HepG2 (cell line): ENCODE measurements around the gene SMARCD1. TPM values are rescaled to one million over a fixed set of nuclear protein-coding genes. Genes with fewer than 3 reads are reported as not detected.

ENCODE experiments used
- CBX1 ChIP-seq: IDR thresholded peaks from one replicate; pipeline ENCODE4 v1.6.1; 2016; ENCODE audit warnings: antibody characterized with exemption, low read depth
- EHMT2 ChIP-seq: fragments of 200-600 bp; sonication (generic); IDR thresholded peaks from 2 replicates; pipeline ENCODE4 v1.7.0; 2017; ENCODE audit warnings: antibody characterized with exemption, low read depth, low read length, borderline replicate concordance
- EP300 ChIP-seq, 3 experiments: sonication (generic) in 1 of 3; formaldehyde crosslinking in 1 of 3; IDR thresholded peaks; 2 replicates each; pipeline versions ENCODE4 v1.5.1 to v1.6.1; 2011 to 2020; ENCODE audit warnings: low read depth in 2 of 3, low read length in 2 of 3, borderline replicate concordance in 1 of 3, improper control_type of control experiment in 1 of 3, mild to moderate bottlenecking in 1 of 3, missing genetic modification reagents in 1 of 3, moderate library complexity in 1 of 3
- ERF ChIP-seq: IDR thresholded peaks from 2 replicates; pipeline ENCODE4 v1.6.1; 2018; ENCODE audit warnings: missing biosample characterization, missing genetic modification reagents
- FOXP1 ChIP-seq, 2 experiments: fragments of 450-650 bp in 1 of 2; IDR thresholded peaks; 2 replicates each; pipeline ENCODE4 v1.6.1; 2017 to 2018; ENCODE audit warnings: antibody characterized with exemption in 1 of 2
- HOXA3 ChIP-seq: sonication (generic); formaldehyde crosslinking; IDR thresholded peaks from 2 replicates; pipeline ENCODE4 v1.5.0; 2020; ENCODE audit warnings: missing genetic modification reagents
- KLF16 ChIP-seq, 2 experiments: sonication (generic) in 1 of 2; formaldehyde crosslinking in 1 of 2; IDR thresholded peaks; 2 replicates each; pipeline versions ENCODE4 v1.6.1 to v1.8.0; 2016 to 2023; ENCODE audit warnings: missing genetic modification reagents in 2 of 2, missing compliant biosample characterization in 1 of 2
- NR2F6 ChIP-seq, 2 experiments: IDR thresholded peaks; 2 replicates each; pipeline ENCODE4 v1.6.1; 2016; ENCODE audit warnings: antibody characterized with exemption in 1 of 2, mild to moderate bottlenecking in 1 of 2
- PPARG ChIP-seq: conservative IDR thresholded peaks from 2 replicates; pipeline ENCODE4 v1.6.1; 2016; ENCODE audit warnings: missing biosample characterization, missing genetic modification reagents
- ZC3H13 ChIP-seq: sonication (generic); formaldehyde crosslinking; IDR thresholded peaks from 2 replicates; pipeline ENCODE4 v1.8.1; 2023; ENCODE audit warnings: mild to moderate bottlenecking, missing genetic modification reagents, moderate library complexity
- ZFP1 ChIP-seq: IDR thresholded peaks from 2 replicates; pipeline ENCODE4 v1.6.1; 2016
- ZKSCAN8 ChIP-seq: IDR thresholded peaks from 2 replicates; pipeline ENCODE4 v1.6.1; 2016; ENCODE audit warnings: borderline replicate concordance, missing genetic modification reagents, missing compliant biosample characterization
- ZNF12 ChIP-seq: sonication (generic); formaldehyde crosslinking; IDR thresholded peaks from 2 replicates; pipeline ENCODE4 v1.5.0; 2020; ENCODE audit warnings: missing genetic modification reagents
- ZNF18 ChIP-seq: sonication (generic); formaldehyde crosslinking; IDR thresholded peaks from 2 replicates; pipeline ENCODE4 v1.8.0; 2022; ENCODE audit warnings: mild to moderate bottlenecking, missing genetic modification reagents; ENCODE audit not compliant: insufficient replicate concordance
- ZNF331 ChIP-seq: sonication (generic); formaldehyde crosslinking; IDR thresholded peaks from 2 replicates; pipeline ENCODE4 v1.4.0; 2020; ENCODE audit warnings: missing genetic modification reagents
- ZNF441 ChIP-seq: sonication (generic); formaldehyde crosslinking; IDR thresholded peaks from 2 replicates; pipeline ENCODE4 v1.7.0; 2021; ENCODE audit warnings: missing genetic modification reagents, borderline replicate concordance
- ZNF567 ChIP-seq: sonication (generic); formaldehyde crosslinking; IDR thresholded peaks from 2 replicates; pipeline ENCODE4 v1.8.1; 2023; ENCODE audit warnings: mild to moderate bottlenecking, missing genetic modification reagents, borderline replicate concordance
- ZNF878 ChIP-seq: sonication (generic); formaldehyde crosslinking; IDR thresholded peaks from 2 replicates; pipeline ENCODE4 v1.8.1; 2023; ENCODE audit warnings: mild to moderate bottlenecking, missing genetic modification reagents, moderate library complexity
- ZSCAN12 ChIP-seq: sonication (generic); formaldehyde crosslinking; IDR thresholded peaks from 2 replicates; pipeline ENCODE4 v1.9.0; 2021; ENCODE audit warnings: mild to moderate bottlenecking, missing genetic modification reagents
- ZSCAN25 ChIP-seq: sonication (generic); formaldehyde crosslinking; IDR thresholded peaks from 2 replicates; pipeline ENCODE4 v1.8.0; 2022; ENCODE audit warnings: mild to moderate bottlenecking, missing genetic modification reagents
- polyA plus RNA-seq, 8 experiments: library from polyadenylated mRNA; depleted of rRNA in 3 of 8; stranded (reverse) in 7 of 8; unstranded in 1 of 8; fragments of >200 nt; fragmentation: Illumina TruSeq in 4 of 8; extraction: Trizol in 4 of 8; gene quantifications; 2 replicates each; pipeline versions ENCODE4 v1.2.1 to v1.2.3, GENCODE V29; 2011 to 2016; ENCODE audit warnings: low read depth in 4 of 8, missing spikeins in 1 of 8, mixed read lengths in 1 of 8; ENCODE audit not compliant: insufficient read depth in 1 of 8
- total RNA-seq, 5 experiments: library from RNA; depleted of rRNA; stranded (reverse); fragments of >200 nt; fragmentation: Illumina TruSeq; extraction: Trizol; gene quantifications; 2 replicates each; pipeline ENCODE4 v1.2.3, GENCODE V29; 2016; ENCODE audit warnings: low read depth in 1 of 5
- TF ChIP-seq, protein P1 (sequence below): sonication (generic); formaldehyde crosslinking; IDR thresholded peaks from 2 replicates; pipeline ENCODE4 v1.4.0; 2020; ENCODE audit warnings: missing genetic modification reagents
- TF ChIP-seq, protein P2 (sequence below), 2 experiments: sonication (generic) in 1 of 2; formaldehyde crosslinking in 1 of 2; IDR thresholded peaks; 2 replicates each; pipeline versions ENCODE4 v1.4.0 to v1.6.1; 2018 to 2020; ENCODE audit warnings: missing genetic modification reagents in 2 of 2, borderline replicate concordance in 1 of 2, low read depth in 1 of 2, mild to moderate bottlenecking in 1 of 2, missing biosample characterization in 1 of 2
- TF ChIP-seq, protein P3 (sequence below): IDR thresholded peaks from 2 replicates; pipeline ENCODE4 v1.6.1; 2018; ENCODE audit warnings: missing genetic modification reagents, mild to moderate bottlenecking, missing compliant biosample characterization

The SMARCD1 gene
- total and polyA plus RNA-seq, 2 of the 13 experiments (the other 11 are each of a cell fraction or from before 2014, with no cell fraction given) = 51.7 to 54.6 TPM

DNA sequence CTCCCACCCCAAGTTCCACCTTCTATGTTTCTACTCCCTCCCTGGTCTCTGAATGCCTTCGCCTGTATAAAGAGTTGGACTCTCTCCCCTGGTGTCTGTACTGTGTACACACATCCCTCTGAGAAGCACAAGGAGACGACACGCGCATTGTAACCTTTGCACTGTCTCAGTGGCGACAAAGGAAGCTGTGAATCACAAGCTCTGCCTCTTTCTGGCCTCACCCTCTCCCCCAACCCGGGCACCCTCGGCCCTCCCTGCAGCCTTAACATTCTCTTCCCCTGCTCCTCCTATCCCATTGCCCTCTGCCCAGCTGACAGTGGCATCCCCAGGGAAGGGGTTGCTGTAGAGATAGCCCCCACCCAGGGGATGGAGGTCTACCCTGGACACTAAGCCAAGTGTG, 2.5 kb upstream of the SMARCD1 start (continued):
- TF ChIP-seq ZKSCAN8 (CRISPR knock-in tag) (peak; percentile 67; the same call in 1 of the 2 replicates), ZNF567 (no peak), EP300 (IDR thresholded peaks at IDR 0.05; ENCODE audit: low read depth in 2 of 2, low read length in 2 of 2) (peak in 1 of 2 experiments; percentile 52; a peak in 2 of 4 replicates), EP300 (CRISPR knock-in tag; IDR thresholded peaks at IDR 0.05; ENCODE audit: borderline replicate concordance) (no peak), EHMT2 (no peak), KLF16 (CRISPR knock-in tag; IDR thresholded peaks at IDR 0.05) (peak in 1 of 2 experiments; percentile 73; a peak in 1 of 4 replicates), HOXA3 (CRISPR knock-in tag) (peak; percentile 53; the same call in 1 of the 2 replicates), ZNF878 (CRISPR knock-in tag) (0 out of 2 replicates have a peak, but pooled peaks have one; percentile 44), NR2F6 (IDR thresholded peaks at IDR 0.05) (peak; percentile 35; the same call in 1 of the 2 replicates), NR2F6 (CRISPR knock-in tag; IDR thresholded peaks at IDR 0.05) (peak; percentile 61; the same call in 1 of the 2 replicates), ZC3H13 (CRISPR knock-in tag) (peak; percentile 33; the same call in 1 of the 2 replicates), ZNF18 (CRISPR knock-in tag) (no peak), ZSCAN25 (peak; percentile 81), ZNF331 (CRISPR knock-in tag) (no peak), PPARG (CRISPR knock-in tag) (0 out of 2 replicates have a peak, but pooled peaks have one; percentile 22), ERF (CRISPR knock-in tag) (peak; percentile 73), FOXP1 (IDR thresholded peaks at IDR 0.05) (no peak), FOXP1 (CRISPR knock-in tag; IDR thresholded peaks at IDR 0.05) (peak; percentile 60; the same call in 1 of the 2 replicates), ZNF441 (CRISPR knock-in tag) (no peak), CBX1 (no peak), ZFP1 (CRISPR knock-in tag) (no peak), ZSCAN12 (CRISPR knock-in tag) (no peak), ZNF12 (CRISPR knock-in tag) (0 out of 2 replicates have a peak, but pooled peaks have one; percentile 45)
- TF ChIP-seq, protein P1, sequence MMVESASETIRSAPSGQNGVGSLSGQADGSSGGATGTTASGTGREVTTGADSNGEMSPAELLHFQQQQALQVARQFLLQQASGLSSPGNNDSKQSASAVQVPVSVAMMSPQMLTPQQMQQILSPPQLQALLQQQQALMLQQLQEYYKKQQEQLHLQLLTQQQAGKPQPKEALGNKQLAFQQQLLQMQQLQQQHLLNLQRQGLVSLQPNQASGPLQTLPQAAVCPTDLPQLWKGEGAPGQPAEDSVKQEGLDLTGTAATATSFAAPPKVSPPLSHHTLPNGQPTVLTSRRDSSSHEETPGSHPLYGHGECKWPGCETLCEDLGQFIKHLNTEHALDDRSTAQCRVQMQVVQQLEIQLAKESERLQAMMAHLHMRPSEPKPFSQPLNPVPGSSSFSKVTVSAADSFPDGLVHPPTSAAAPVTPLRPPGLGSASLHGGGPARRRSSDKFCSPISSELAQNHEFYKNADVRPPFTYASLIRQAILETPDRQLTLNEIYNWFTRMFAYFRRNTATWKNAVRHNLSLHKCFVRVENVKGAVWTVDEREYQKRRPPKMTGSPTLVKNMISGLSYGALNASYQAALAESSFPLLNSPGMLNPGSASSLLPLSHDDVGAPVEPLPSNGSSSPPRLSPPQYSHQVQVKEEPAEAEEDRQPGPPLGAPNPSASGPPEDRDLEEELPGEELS (CRISPR knock-in tag) = peak; percentile 35; the same call in 1 of the 2 replicates
- TF ChIP-seq, protein P2, sequence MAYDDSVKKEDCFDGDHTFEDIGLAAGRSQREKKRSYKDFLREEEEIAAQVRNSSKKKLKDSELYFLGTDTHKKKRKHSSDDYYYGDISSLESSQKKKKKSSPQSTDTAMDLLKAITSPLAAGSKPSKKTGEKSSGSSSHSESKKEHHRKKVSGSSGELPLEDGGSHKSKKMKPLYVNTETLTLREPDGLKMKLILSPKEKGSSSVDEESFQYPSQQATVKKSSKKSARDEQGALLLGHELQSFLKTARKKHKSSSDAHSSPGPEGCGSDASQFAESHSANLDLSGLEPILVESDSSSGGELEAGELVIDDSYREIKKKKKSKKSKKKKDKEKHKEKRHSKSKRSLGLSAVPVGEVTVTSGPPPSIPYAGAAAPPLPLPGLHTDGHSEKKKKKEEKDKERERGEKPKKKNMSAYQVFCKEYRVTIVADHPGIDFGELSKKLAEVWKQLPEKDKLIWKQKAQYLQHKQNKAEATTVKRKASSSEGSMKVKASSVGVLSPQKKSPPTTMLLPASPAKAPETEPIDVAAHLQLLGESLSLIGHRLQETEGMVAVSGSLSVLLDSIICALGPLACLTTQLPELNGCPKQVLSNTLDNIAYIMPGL (CRISPR knock-in tag; IDR thresholded peaks at IDR 0.05; ENCODE audit: borderline replicate concordance in 1 of 2, low read depth in 1 of 2) = peak in 1 of 2 experiments; percentile 71; a peak in 1 of 4 replicates
- TF ChIP-seq, protein P3, sequence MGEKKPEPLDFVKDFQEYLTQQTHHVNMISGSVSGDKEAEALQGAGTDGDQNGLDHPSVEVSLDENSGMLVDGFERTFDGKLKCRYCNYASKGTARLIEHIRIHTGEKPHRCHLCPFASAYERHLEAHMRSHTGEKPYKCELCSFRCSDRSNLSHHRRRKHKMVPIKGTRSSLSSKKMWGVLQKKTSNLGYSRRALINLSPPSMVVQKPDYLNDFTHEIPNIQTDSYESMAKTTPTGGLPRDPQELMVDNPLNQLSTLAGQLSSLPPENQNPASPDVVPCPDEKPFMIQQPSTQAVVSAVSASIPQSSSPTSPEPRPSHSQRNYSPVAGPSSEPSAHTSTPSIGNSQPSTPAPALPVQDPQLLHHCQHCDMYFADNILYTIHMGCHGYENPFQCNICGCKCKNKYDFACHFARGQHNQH (CRISPR knock-in tag) = peak; percentile 63; the same call in 1 of the 2 replicates
